H4 (cell line): Measurements from ENCODE around the gene TFDP2. TPM values are rescaled to one million over a fixed set of nuclear protein-coding genes. Genes with fewer than 3 reads are reported as not detected.
"Not testable (repeated sequence)": the region's sequence is repeated elsewhere in the genome, so short reads cannot be mapped to it uniquely, and the experiment has no call there.

Experiments
- DNase-seq: peaks from one replicate; pipeline ENCODE4 v3.0.0-alpha.2; 2015; ENCODE audit warnings: low spot score
- total RNA-seq: library from RNA; depleted of rRNA; stranded (reverse); fragments of >200 nt; shearing (Covaris generic); gene quantifications from 2 replicates; pipeline ENCODE4 v1.2.3, GENCODE V29; 2014; rRNA removed

TFDP2 gene
- total RNA-seq, 1 experiment from 2014 or later = 66.5 TPM

DNA sequence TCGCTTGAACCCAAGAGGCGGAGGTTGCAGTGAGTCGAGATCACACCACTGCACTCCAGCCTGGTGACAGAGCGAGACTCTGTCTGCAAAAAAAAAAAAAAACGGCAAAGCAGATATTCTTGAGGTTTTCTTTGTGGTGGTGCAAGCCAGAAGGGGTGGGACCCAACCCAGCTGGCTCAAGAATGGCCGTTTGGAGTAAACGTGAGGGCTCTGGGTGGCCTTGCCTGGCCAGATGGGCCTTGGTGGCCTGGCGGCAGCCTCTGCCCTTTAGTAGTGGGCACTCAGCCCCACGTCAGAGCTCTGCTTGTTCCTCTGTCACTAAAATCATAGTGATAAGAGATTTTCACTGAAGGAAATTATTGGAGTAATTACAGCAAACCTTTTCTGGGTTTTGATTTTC is 222.4 kb downstream of the TFDP2 start:
- DNase-seq = no peak

GRCh38 chr3:141925677-141926076 is 223.7 kb downstream of the TFDP2 start:
- not testable (repeated sequence) for DNase-seq

GRCh38 chr3:141921316-141921715 is 228.0 kb downstream of the TFDP2 start:
- no peak for DNase-seq

DNA sequence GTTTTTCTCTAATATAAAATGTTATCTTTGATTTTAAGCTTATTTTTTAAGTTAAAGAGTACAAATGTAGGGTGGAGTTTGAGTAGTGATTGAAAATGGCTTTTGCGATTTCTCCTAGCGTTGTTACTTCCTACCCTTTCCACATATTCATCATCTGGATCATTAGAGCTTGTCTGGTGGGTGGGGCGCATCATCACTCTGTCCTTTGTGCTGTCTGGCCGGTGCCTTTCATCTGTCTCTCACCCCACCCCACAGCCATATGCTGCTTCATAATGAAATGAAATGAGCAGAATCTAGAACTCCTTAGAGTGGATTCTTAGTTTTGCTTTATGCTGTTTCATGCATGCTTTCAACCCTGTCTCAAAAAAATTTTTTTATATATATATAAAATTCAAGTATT is 228.6 kb downstream of the TFDP2 start:
- DNase-seq = no peak

- DNase-seq = no peak
Measured at GRCh38 chr3:141915766-141916165, 233.6 kb downstream of the TFDP2 start.

DNA sequence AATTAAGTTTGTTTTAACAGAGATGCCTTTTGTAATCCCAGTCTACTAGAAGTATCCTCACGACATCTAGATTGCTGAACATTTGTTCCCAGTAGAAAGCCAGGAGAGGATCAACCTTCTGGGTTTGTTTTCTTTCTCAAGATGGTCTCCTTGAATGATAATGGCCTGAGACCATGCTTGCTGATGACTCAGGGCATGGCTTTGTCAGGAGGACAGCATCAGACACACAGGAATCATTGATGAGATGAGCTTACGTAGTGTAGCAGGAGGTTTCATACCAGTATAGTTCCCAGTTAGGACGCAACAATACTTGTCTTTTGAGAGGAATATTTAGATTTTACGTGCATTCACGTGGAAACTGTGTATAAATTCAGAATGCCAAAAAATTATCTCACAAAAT is 234.3 kb downstream of the TFDP2 start:
- no peak for DNase-seq

DNA sequence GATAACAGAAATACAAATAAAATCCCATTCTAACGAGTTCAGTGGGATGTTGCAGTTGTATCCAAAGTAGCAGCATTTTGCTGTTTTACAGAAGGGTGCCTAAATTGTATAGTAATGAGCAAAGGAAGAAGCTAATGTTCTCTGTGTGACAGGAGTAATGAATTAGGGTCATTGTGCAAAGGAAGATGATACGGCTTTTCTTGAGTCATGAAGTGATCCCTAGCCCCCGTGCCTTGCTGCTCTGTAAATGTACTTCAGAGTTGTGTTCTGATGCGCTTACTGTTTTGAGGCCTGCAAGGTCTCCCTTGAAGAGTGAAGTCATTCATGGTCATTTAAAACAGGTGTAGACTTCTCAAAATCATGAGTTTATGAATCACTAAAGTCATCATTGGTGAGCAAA is 235.0 kb downstream of the TFDP2 start:
- DNase-seq = no peak

GRCh38 chr3:141913150-141913811 is 236.1 kb downstream of the TFDP2 start:
- peak; percentile 69 for DNase-seq

- DNase-seq = not testable (repeated sequence)
Measured at GRCh38 chr3:141909986-141910385, 239.4 kb downstream of the TFDP2 start.

GRCh38 chr3:141909408-141909807 is 239.9 kb downstream of the TFDP2 start:
- DNase-seq = no peak

DNA sequence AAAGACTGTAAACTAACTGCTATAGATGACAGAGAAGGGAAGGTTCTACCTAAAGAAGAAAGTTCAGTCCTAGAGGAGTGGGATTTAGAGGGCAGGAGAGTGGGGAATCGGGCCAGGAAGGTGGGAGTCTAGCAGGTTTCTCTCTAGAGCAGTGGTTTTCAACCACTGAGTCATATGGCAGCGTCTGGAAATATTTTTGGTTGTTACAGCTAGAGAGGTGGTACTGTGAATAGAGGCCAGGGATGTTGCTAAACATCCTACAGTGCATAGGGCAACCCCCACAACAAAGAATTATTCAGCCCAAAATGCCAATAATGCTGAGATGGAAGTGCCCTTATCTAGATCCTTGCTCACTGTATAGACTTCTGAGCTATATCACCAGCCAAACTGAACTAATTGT is 244.2 kb downstream of the TFDP2 start:
- DNase-seq = no peak

DNA sequence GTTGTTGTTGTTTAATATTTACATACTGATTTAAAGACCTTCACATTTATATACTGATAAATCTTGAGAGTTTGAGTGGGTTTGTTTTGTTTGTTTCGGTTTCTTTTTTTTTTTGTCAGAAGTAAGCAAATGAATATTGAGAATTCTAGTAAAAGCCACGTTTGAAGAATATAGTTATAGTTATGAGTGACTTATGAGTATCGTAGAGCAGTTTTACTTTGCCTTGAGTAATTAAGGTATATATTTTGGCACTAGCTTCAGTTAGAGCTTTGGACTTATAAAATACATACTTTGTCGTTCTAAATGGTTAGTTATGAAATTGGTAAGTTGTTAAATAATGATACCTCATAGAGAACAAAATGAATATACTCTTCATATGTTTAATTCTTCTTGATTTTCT is 245.1 kb downstream of the TFDP2 start:
- no peak for DNase-seq

GRCh38 chr3:141901914-141902313 is 247.4 kb downstream of the TFDP2 start:
- no peak for DNase-seq

DNA sequence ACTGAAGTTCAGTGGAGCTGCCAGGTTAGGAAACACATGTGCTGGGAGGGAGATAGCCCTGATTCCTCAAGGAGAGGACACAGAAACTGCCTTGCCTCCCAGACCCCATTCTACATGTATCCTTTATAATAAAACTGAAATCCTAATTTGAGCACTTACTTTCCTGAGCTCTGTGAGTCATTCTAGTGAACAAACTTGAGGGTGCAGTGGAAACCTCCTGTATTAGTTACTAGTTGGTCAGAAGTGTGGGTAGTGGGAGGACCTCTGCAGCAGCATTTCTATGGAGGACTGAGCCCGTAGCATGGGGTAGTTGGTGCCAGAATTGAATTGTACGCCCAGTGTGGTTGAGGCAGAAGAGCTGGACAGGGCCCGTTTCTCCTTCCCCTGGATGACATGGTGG is 249.0 kb downstream of the TFDP2 start:
- DNase-seq = no peak

- no peak for DNase-seq
Measured at GRCh38 chr3:141898908-141899307, 250.4 kb downstream of the TFDP2 start.

DNA sequence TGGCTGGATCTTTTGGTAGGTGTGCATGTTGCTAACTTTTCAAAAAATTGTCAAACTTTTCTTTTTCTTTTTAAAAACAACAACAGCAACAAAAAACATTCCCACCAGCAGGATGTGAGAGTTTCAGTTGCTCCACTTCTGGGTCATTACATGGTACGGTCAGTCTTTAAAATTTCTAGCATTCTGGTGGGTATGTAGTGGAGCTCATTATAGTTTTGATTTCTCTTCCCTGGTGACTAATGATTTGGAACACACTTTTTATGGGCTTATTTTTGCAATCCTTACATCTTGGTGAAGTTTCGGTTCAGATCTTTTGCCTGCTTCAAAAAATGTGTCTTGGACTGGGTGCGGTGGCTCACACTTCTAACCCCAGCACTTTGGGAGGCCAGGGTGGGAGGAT is 253.6 kb downstream of the TFDP2 start:
- no peak for DNase-seq

GRCh38 chr3:141894524-141895176 is 254.7 kb downstream of the TFDP2 start:
- peak; percentile 70 for DNase-seq

Other genes with a start within 250 kb of the TFDP2 start
- 8.8 and 14.9 TPM in 2 replicates for gene GK5, start 76.0 kb upstream of the TFDP2 start, total RNA-seq